22Rv1 (cell line): ENCODE results near the gene SIX4.

ENCODE experiments used
- ZFX ChIP-seq: fragments of 450-650 bp; IDR thresholded peaks from 2 replicates; pipeline ENCODE4 v1.6.1; 2017; ENCODE audit warnings: antibody characterized with exemption, borderline replicate concordance
- TF ChIP-seq, protein P1 (sequence below): fragments of 450-650 bp; IDR thresholded peaks from 2 replicates; pipeline ENCODE4 v1.5.1; 2017; ENCODE audit warnings: mild to moderate bottlenecking

DNA sequence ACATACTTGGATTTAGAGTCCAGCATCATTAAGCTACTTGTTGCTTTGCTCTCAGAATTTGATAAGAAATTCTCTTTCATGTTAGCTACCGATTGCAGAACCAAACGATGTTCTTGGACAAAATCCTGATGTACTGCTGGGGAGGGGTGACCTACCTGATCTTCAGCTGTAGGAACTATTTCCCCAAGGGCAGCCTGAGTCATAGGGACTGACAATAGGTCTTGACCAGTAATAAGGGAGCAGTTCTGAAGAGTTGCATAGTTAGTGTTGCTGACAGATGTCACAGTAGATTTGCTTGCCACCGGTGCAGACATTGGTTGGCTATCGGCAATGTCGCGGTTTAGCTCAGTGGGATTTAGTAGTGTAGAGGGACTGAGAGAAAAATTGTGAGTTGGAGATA lies 10.6 kb downstream of the SIX4 start:
- TF ChIP-seq, protein P1, sequence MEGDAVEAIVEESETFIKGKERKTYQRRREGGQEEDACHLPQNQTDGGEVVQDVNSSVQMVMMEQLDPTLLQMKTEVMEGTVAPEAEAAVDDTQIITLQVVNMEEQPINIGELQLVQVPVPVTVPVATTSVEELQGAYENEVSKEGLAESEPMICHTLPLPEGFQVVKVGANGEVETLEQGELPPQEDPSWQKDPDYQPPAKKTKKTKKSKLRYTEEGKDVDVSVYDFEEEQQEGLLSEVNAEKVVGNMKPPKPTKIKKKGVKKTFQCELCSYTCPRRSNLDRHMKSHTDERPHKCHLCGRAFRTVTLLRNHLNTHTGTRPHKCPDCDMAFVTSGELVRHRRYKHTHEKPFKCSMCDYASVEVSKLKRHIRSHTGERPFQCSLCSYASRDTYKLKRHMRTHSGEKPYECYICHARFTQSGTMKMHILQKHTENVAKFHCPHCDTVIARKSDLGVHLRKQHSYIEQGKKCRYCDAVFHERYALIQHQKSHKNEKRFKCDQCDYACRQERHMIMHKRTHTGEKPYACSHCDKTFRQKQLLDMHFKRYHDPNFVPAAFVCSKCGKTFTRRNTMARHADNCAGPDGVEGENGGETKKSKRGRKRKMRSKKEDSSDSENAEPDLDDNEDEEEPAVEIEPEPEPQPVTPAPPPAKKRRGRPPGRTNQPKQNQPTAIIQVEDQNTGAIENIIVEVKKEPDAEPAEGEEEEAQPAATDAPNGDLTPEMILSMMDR = no peak
- no peak for TF ChIP-seq ZFX
